H1 (cell line): ENCODE data around the gene ZMYM2. TPM values are rescaled to one million over a fixed set of nuclear protein-coding genes. Genes with fewer than 3 reads are reported as not detected.

Experiments
- CTCF ChIA-PET: fragments of 300-600 bp; sonication (Branson Sonifier 250); formaldehyde crosslinking; loops from one replicate; lab custom pipeline; 2021; ENCODE audit not compliant: partially characterized antibody; lab: Charles Lee
- POLR2A ChIA-PET: fragments of 300-600 bp; sonication (Branson Sonifier 250); formaldehyde crosslinking; loops from one replicate; lab custom pipeline; 2021; ENCODE audit warnings: inconsistent platforms; ENCODE audit not compliant: partially characterized antibody; lab: Charles Lee
- DNase-seq, 2 experiments: peaks; one replicate each; pipeline versions ENCODE4 v3.0.0 to v3.0.0-alpha.2; 2010 to 2022; ENCODE audit warnings: low spot score in 2 of 2, low read depth in 1 of 2, mixed read lengths in 1 of 2
- FAIRE-seq: peaks from 2 replicates; lab custom pipeline; 2011; peaks lifted over from hg19 to GRCh38; lab: Jason Lieb, UNC
- H2AFZ ChIP-seq: 2 replicates; pipeline ENCODE4 v1.8.1; 2012; ENCODE audit warnings: low read length, inconsistent platforms
- H2AK5ac ChIP-seq: 2 replicates; pipeline ENCODE4 v1.6.1; 2013; ENCODE audit warnings: low read depth, low read length
- H2BK120ac ChIP-seq: replicated peaks from 2 replicates; pipeline ENCODE3; 2013; ENCODE audit warnings: low read depth, low read length, inconsistent platforms
- H2BK12ac ChIP-seq: 2 replicates; pipeline ENCODE4 v1.6.1; 2013; ENCODE audit warnings: low read depth, low read length
- H2BK15ac ChIP-seq: 2 replicates; pipeline ENCODE4 v1.6.1; 2013; ENCODE audit warnings: low read length
- H2BK20ac ChIP-seq: 2 replicates; pipeline ENCODE4 v1.6.1; 2013; ENCODE audit warnings: low read length
- H2BK5ac ChIP-seq: 2 replicates; pipeline ENCODE4 v1.6.1; 2013; ENCODE audit warnings: low read depth, low read length
- H3K14ac ChIP-seq: 2 replicates; pipeline ENCODE4 v1.6.1; 2013; ENCODE audit warnings: inconsistent platforms; ENCODE audit not compliant: insufficient read length
- H3K18ac ChIP-seq: 2 replicates; pipeline ENCODE4 v1.6.1; 2013; ENCODE audit warnings: low read length; ENCODE audit errors: extremely low read depth
- H3K23ac ChIP-seq: 2 replicates; pipeline ENCODE4 v1.6.1; 2013; ENCODE audit warnings: inconsistent platforms; ENCODE audit not compliant: insufficient read length
- H3K23me2 ChIP-seq: 2 replicates; pipeline ENCODE4 v1.6.1; 2013; ENCODE audit warnings: low read depth, low read length
- H3K27ac ChIP-seq: 2 replicates; pipeline ENCODE4 v1.6.1; 2011; ENCODE audit warnings: low read depth, low read length, inconsistent platforms
- H3K27me3 ChIP-seq, 4 experiments: replicated peaks in 1 of 4; 1 replicate in 1 of 4; 2 replicates in 3 of 4; pipeline versions ENCODE4 v1.6.1 to v1.8.1; 2011 to 2013; ENCODE audit warnings: low read length in 3 of 4, mild to moderate bottlenecking in 3 of 4, inconsistent platforms in 2 of 4, mixed read lengths in 2 of 4, moderate library complexity in 1 of 4; ENCODE audit not compliant: control insufficient read depth in 3 of 4, insufficient read depth in 3 of 4; ENCODE audit errors: extremely low read depth in 1 of 4
- H3K36me3 ChIP-seq, 4 experiments: 2 replicates each; pipeline versions ENCODE4 v1.6.1 to v1.8.1; 2011 to 2013; ENCODE audit warnings: mild to moderate bottlenecking in 4 of 4, low read length in 3 of 4, moderate library complexity in 2 of 4, control low read depth in 1 of 4, inconsistent platforms in 1 of 4; ENCODE audit not compliant: insufficient read depth in 4 of 4, control insufficient read depth in 2 of 4
- H3K4ac ChIP-seq: replicated peaks from 2 replicates; pipeline ENCODE3; 2013; ENCODE audit warnings: low read length, low read depth, mixed read lengths, inconsistent platforms; ENCODE audit not compliant: insufficient read length
- H3K4me1 ChIP-seq, 4 experiments: replicated peaks in 1 of 4; 1 replicate in 1 of 4; 2 replicates in 3 of 4; pipeline versions ENCODE4 v1.6.1 to v1.8.1; 2011 to 2013; ENCODE audit warnings: low read length in 3 of 4, inconsistent platforms in 2 of 4, mixed read lengths in 1 of 4; ENCODE audit not compliant: insufficient read depth in 4 of 4, control insufficient read depth in 3 of 4
- H3K4me2 ChIP-seq, 2 experiments: 2 replicates each; pipeline versions ENCODE4 v1.6.1 to v1.8.1; 2011 to 2013; ENCODE audit warnings: low read depth in 2 of 2, low read length in 2 of 2, control low read depth in 1 of 2, inconsistent platforms in 1 of 2, mild to moderate bottlenecking in 1 of 2; ENCODE audit not compliant: insufficient read depth in 1 of 2
- H3K4me3 ChIP-seq, 4 experiments: fragments of 200-600, 300-600 bp in 1 of 4; sonication (generic), shearing (Covaris generic), sonication (Bioruptor Twin) in 1 of 4; 2 replicates each; pipeline versions ENCODE4 v1.5.1 to v1.8.1; 2011 to 2016; ENCODE audit warnings: low read length in 4 of 4, low read depth in 3 of 4, control low read depth in 2 of 4, inconsistent platforms in 2 of 4, mild to moderate bottlenecking in 2 of 4, mixed read lengths in 1 of 4, moderate library complexity in 1 of 4; ENCODE audit not compliant: insufficient read depth in 2 of 4; ENCODE audit errors: extremely low read depth in 1 of 4
- H3K56ac ChIP-seq: replicated peaks from 2 replicates; pipeline ENCODE3; 2013; ENCODE audit warnings: low read depth, mild to moderate bottlenecking, mixed read lengths, low read length, inconsistent platforms; ENCODE audit not compliant: insufficient read length
- H3K79me1 ChIP-seq: 2 replicates; pipeline ENCODE4 v1.6.1; 2013; ENCODE audit warnings: low read depth, low read length, control low read depth
- H3K79me2 ChIP-seq, 2 experiments: 2 replicates each; pipeline versions ENCODE4 v1.6.1 to v1.8.1; 2012 to 2013; ENCODE audit warnings: low read length in 2 of 2, mild to moderate bottlenecking in 2 of 2, inconsistent platforms in 1 of 2; ENCODE audit not compliant: insufficient read depth in 2 of 2, control insufficient read depth in 1 of 2
- H3K9ac ChIP-seq, 4 experiments: replicated peaks in 1 of 4; 1 replicate in 1 of 4; 2 replicates in 3 of 4; pipeline versions ENCODE4 v1.6.1 to v1.8.1; 2011 to 2013; ENCODE audit warnings: low read depth in 3 of 4, low read length in 3 of 4, control low read depth in 2 of 4, mild to moderate bottlenecking in 2 of 4, moderate library complexity in 2 of 4, inconsistent platforms in 1 of 4; ENCODE audit errors: extremely low read depth in 1 of 4
- H3K9me3 ChIP-seq, 2 experiments: 2 replicates each; pipeline versions ENCODE4 v1.6.1 to v1.8.1; 2012 to 2013; ENCODE audit warnings: mild to moderate bottlenecking in 2 of 2, moderate library complexity in 2 of 2, control low read depth in 1 of 2, inconsistent platforms in 1 of 2, low read depth in 1 of 2, low read length in 1 of 2, mixed read lengths in 1 of 2; ENCODE audit not compliant: insufficient read depth in 2 of 2
- H4K20me1 ChIP-seq, 2 experiments: replicated peaks in 1 of 2; 2 replicates each; pipeline versions ENCODE3 to v1.8.1; 2011 to 2013; ENCODE audit warnings: inconsistent platforms in 2 of 2, low read length in 2 of 2, mild to moderate bottlenecking in 1 of 2; ENCODE audit not compliant: insufficient read depth in 2 of 2, control insufficient read depth in 1 of 2
- H4K5ac ChIP-seq: 2 replicates; pipeline ENCODE4 v1.6.1; 2013; ENCODE audit warnings: low read length, low read depth, mixed read lengths, inconsistent platforms; ENCODE audit not compliant: insufficient read length
- H4K8ac ChIP-seq: 2 replicates; pipeline ENCODE4 v1.8.0; 2013; ENCODE audit warnings: mild to moderate bottlenecking, moderate library complexity, low read length, inconsistent platforms; ENCODE audit not compliant: insufficient read depth; ENCODE audit errors: extremely low read depth
- H4K91ac ChIP-seq: replicated peaks from 2 replicates; pipeline ENCODE3; 2013; ENCODE audit warnings: low read length, mixed read lengths, inconsistent platforms; ENCODE audit not compliant: insufficient read length
- ASH2L ChIP-seq: fragments of 200-600, 300-600 bp; sonication (generic); IDR thresholded peaks from one replicate; pipeline ENCODE4 v1.7.1; 2017; ENCODE audit warnings: low read length
- CHD2 ChIP-seq: IDR thresholded peaks from 2 replicates; pipeline ENCODE4 v1.6.1; 2012; ENCODE audit warnings: low read length, improper control_type of control experiment
- EZH2 ChIP-seq: fragments of 200-600 bp; sonication (generic); IDR thresholded peaks from 2 replicates; pipeline ENCODE4 v1.7.1; 2012; ENCODE audit warnings: low read depth, mild to moderate bottlenecking, moderate library complexity, low read length, inconsistent platforms; ENCODE audit not compliant: severe bottlenecking
- GABPA ChIP-seq: IDR thresholded peaks from 2 replicates; pipeline ENCODE4 v1.6.1; 2011; ENCODE audit warnings: mild to moderate bottlenecking, low read length, moderate library complexity, borderline replicate concordance; ENCODE audit not compliant: insufficient read depth
- JUN ChIP-seq: IDR thresholded peaks from 2 replicates; pipeline ENCODE4 v1.6.1; 2011; ENCODE audit warnings: low read depth, mild to moderate bottlenecking, improper control_type of control experiment, low read length
- PHF8 ChIP-seq: fragments of 200-600 bp; sonication (generic); conservative IDR thresholded peaks from 2 replicates; pipeline ENCODE4 v1.7.1; 2012; ENCODE audit warnings: low read depth, mild to moderate bottlenecking, inconsistent platforms, low read length, moderate library complexity
- POU5F1 ChIP-seq: IDR thresholded peaks from 2 replicates; pipeline ENCODE4 v1.6.1; 2011; ENCODE audit warnings: low read depth, mild to moderate bottlenecking, low read length, moderate library complexity
- SP1 ChIP-seq: IDR thresholded peaks from 2 replicates; pipeline ENCODE4 v1.6.1; 2011; ENCODE audit warnings: low read depth, low read length
- SP2 ChIP-seq: IDR thresholded peaks from 2 replicates; pipeline ENCODE4 v1.6.1; 2012; ENCODE audit warnings: mild to moderate bottlenecking, low read length, inconsistent platforms
- WGBS, 2 experiments: shearing (Covaris generic) in 1 of 2; methylation state at CpG; one replicate each; pipeline versions ENCODE4 v1.1.6 to v1.1.7; 2013 to 2015; ENCODE audit warnings: low lambda C conversion rate in 2 of 2, mixed read lengths in 2 of 2, inconsistent platforms in 1 of 2, low coverage in 1 of 2, missing lambda C conversion rate in 1 of 2; ENCODE audit not compliant: insufficient replicate concordance in 2 of 2, insufficient coverage in 1 of 2, insufficient read length in 1 of 2; ENCODE audit errors: extremely low coverage in 1 of 2, missing lambda C conversion rate in 1 of 2; 5-methylcytosine and 5-hydroxymethylcytosine counted together
- polyA plus RNA-seq, 7 experiments: library from polyadenylated mRNA; depleted of rRNA in 3 of 7; stranded (reverse) in 5 of 7; unstranded in 2 of 7; fragments of >200 nt in 5 of 7; fragments of 200-250 nt in 2 of 7; gene quantifications; 1 replicate in 5 of 7; 2 replicates in 1 of 7; 4 replicates in 1 of 7; pipeline versions ENCODE4 v1.2.1 to v1.2.3, GENCODE V29; 2011 to 2013; ENCODE audit warnings: missing spikeins in 2 of 7, mixed read lengths in 2 of 7
- total RNA-seq: library from RNA; stranded (reverse); fragmentation: NEBNext Ultra II Directional; extraction: Animal tissue kit (Norgen Biotek cat#: 25700); gene quantifications from 2 replicates; pipeline ENCODE4 v1.2.1, GENCODE V29; 2021
- TF ChIP-seq, protein P1 (sequence below): IDR thresholded peaks from 2 replicates; pipeline ENCODE4 v1.6.1; 2011; ENCODE audit warnings: low read length, improper control_type of control experiment
- TF ChIP-seq, protein P2 (sequence below): IDR thresholded peaks from 2 replicates; pipeline ENCODE4 v1.6.1; 2012; ENCODE audit warnings: inconsistent platforms
- TF ChIP-seq, protein P3 (sequence below): IDR thresholded peaks from 2 replicates; pipeline ENCODE4 v1.6.1; 2011; ENCODE audit warnings: low read depth, mild to moderate bottlenecking, low read length; ENCODE audit not compliant: insufficient read depth

ZMYM2 gene
- total and polyA plus RNA-seq, 2 of the 8 experiments (the other 6 are each of a cell fraction or from before 2014, with no cell fraction given), result 41.2 to 159 TPM

DNA sequence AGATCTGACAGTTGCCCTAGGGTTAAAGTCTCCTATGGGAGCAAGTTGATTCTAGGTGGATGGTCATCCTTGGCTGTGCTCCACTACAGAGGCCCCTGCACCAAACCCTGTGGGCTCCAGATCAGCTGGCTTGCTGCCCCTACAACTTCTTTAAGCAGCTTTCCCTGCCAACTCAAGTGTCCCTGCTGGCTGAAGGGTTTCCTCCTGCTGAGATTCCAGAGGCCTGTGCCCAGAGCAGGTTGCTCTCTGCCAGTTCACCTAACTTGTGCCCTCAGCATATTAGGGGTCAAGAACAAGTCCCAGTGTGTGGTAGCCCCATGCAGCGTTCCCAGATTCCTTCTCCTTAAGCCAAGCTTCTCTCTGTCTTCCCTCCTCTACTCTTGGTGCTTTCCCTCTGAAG, 85.6 kb downstream of the ZMYM2 start:
- no peak overlapping the region for H3K4me3 ChIP-seq
- peaks cover 0 to 42% (median 6%) of the 10 kb centered on the region in 4 experiments; a peak in 4 of 8 replicates for H3K36me3 ChIP-seq
- H2BK5ac ChIP-seq, result no peak overlapping the region
- no peak overlapping the region for H3K9ac ChIP-seq
- H3K18ac ChIP-seq, result no peak overlapping the region
- no peaks in the 10 kb centered on the region for H3K23me2 ChIP-seq
- H4K5ac ChIP-seq, result no peak overlapping the region
- H2AFZ ChIP-seq, result no peak overlapping the region
- H2BK20ac ChIP-seq, result no peak overlapping the region
- H4K20me1 ChIP-seq, result peaks cover 8 to 15% of the 10 kb centered on the region in 2 experiments
- H2BK12ac ChIP-seq, result no peak overlapping the region
- peak overlapping the region; percentile 28; the same call in 1 of the 2 replicates for H4K8ac ChIP-seq
- CTCF ChIA-PET, result no interaction called here
- H3K4ac ChIP-seq, result no peak overlapping the region
- H3K56ac ChIP-seq, result no peak overlapping the region
- 95% methylated on average over 1 of the region's 1 CpG; no CpG with 5 or more reads in 1 of the 2 experiments for WGBS, 2 experiments
- no peak overlapping the region for H3K4me2 ChIP-seq
- H3K79me1 ChIP-seq, result peaks cover 8% of the 10 kb centered on the region
- H2BK15ac ChIP-seq, result no peak overlapping the region
- no peaks in the 10 kb centered on the region for H3K9me3 ChIP-seq
- no peaks in the 10 kb centered on the region for H3K27me3 ChIP-seq
- no peak overlapping the region for H3K27ac ChIP-seq
- no peak overlapping the region for H3K14ac ChIP-seq
- H2AK5ac ChIP-seq, result no peak overlapping the region
- H3K79me2 ChIP-seq, result peaks cover 0 to 54% of the 10 kb centered on the region in 2 experiments; a peak in 2 of 4 replicates
- peaks cover 0 to 3% (median 0%) of the 10 kb centered on the region in 4 experiments; a peak in 2 of 7 replicates for H3K4me1 ChIP-seq
- no peak overlapping the region for H2BK120ac ChIP-seq
- no peak for DNase-seq
- POLR2A ChIA-PET, result interaction anchor here (1.1 kb wide), 1 partner anchor 12 kb away, joined by 3 read pairs; no protein-coding TSS in a partner anchor
- H3K23ac ChIP-seq, result no peak overlapping the region
- no peak overlapping the region for H4K91ac ChIP-seq
- no peak for FAIRE-seq
- TF ChIP-seq GABPA (no peak), JUN (no peak), SP2 (no peak), CHD2 (no peak), ASH2L (no peak), EZH2 (no peak), SP1 (no peak), POU5F1 (no peak), PHF8 (no peak)
- TF ChIP-seq, protein P1, sequence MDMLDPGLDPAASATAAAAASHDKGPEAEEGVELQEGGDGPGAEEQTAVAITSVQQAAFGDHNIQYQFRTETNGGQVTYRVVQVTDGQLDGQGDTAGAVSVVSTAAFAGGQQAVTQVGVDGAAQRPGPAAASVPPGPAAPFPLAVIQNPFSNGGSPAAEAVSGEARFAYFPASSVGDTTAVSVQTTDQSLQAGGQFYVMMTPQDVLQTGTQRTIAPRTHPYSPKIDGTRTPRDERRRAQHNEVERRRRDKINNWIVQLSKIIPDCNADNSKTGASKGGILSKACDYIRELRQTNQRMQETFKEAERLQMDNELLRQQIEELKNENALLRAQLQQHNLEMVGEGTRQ, result no peak
- TF ChIP-seq, protein P2, sequence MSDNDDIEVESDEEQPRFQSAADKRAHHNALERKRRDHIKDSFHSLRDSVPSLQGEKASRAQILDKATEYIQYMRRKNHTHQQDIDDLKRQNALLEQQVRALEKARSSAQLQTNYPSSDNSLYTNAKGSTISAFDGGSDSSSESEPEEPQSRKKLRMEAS, result no peak
- TF ChIP-seq, protein P3, sequence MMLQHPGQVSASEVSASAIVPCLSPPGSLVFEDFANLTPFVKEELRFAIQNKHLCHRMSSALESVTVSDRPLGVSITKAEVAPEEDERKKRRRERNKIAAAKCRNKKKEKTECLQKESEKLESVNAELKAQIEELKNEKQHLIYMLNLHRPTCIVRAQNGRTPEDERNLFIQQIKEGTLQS, result no peak
